ENCODE data around the gene CHD9. TPM values are rescaled to one million over a fixed set of nuclear protein-coding genes. Genes with fewer than 3 reads are reported as not detected.

Gene CHD9, protein sequence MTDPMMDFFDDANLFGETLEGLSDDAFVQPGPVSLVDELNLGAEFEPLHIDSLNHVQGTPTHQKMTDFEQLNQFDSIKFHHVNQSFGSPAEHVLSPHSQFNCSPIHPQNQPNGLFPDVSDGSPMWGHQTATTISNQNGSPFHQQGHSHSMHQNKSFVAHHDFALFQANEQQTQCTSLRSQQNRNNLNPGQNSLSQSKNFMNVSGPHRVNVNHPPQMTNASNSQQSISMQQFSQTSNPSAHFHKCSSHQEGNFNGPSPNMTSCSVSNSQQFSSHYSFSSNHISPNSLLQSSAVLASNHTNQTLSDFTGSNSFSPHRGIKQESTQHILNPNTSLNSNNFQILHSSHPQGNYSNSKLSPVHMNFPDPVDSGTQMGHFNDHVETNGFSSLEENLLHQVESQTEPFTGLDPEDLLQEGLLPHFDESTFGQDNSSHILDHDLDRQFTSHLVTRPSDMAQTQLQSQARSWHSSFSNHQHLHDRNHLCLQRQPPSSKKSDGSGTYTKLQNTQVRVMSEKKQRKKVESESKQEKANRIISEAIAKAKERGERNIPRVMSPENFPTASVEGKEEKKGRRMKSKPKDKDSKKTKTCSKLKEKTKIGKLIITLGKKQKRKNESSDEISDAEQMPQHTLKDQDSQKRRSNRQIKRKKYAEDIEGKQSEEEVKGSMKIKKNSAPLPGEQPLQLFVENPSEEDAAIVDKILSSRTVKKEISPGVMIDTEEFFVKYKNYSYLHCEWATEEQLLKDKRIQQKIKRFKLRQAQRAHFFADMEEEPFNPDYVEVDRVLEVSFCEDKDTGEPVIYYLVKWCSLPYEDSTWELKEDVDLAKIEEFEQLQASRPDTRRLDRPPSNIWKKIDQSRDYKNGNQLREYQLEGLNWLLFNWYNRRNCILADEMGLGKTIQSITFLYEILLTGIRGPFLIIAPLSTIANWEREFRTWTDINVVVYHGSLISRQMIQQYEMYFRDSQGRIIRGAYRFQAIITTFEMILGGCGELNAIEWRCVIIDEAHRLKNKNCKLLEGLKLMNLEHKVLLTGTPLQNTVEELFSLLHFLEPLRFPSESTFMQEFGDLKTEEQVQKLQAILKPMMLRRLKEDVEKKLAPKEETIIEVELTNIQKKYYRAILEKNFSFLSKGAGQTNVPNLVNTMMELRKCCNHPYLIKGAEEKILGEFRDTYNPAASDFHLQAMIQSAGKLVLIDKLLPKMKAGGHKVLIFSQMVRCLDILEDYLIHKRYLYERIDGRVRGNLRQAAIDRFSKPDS (N-terminal part only)
- 23.4 and 30.9 TPM in 2 replicates for total RNA-seq

GRCh38 chr16:53054670-53055485, at the start of gene CHD9:
TSS of gene CHD9 (plus strand) at chr16:53054991. CDS start at chr16:53156090, 101,099 bp downstream.

DNA sequence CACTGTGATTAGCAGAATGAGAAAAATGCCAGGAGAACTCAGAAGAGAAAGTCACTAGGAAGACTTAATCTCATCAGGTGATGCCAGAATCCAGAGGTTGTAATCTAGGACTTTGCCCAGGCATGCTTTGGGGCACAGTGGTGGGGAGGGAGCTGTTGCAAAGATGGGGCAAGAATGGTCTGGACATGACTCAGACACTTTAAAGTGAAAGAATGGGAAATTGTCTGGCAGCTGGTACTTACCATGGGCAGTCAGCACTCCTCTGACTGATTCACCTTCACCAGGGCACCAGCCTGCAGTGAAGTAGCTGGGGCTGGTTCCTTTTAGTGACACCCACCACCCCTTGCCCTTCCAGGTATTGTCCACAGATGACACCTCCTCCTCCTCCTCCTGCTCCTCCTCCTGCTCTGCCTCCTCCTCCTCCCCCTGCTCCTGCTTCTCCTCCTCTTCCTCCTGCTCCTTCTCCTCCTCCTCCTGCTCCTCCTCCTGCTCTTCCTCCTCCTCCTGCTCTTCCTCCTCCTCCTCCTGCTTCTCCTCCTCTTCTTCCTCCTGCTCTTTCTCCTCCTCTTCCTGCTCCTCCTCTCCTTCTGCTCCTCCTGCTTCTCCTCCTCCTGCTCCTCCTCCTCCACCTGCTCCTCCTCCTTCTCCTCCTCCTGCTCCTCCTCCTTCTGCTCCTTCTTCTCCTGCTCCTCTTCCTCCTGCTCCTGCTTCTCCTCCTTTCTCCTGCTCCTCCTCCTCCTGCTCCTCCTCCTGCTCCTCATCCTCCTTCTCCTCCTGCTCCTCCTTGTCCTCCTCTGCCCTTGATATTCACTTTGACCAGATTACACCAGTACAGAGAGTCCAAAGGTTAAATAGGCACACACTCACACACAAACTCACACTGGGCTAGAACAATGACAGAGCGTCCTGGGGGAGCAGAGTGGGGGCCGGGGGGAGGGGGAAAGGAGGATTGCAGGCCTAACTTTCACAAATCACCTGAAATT, 2.0 kb upstream of the CHD9 start, which contains the start of gene CHD9NB:
TSS of gene CHD9NB (minus strand) at position 379 of the 983 bp plus-strand sequence. CDS start 8,739 bp downstream, outside the sequence.

Other genes starting within 250 kb of the CHD9 start
- 0.20 and 0.30 TPM in 2 replicates for gene CHD9NB, start 2.1 kb upstream of the CHD9 start, total RNA-seq